Sigmoid colon (tissue), 7 donors: Measurements from ENCODE around the gene MYOF. TPM values are rescaled to one million over a fixed set of nuclear protein-coding genes. Genes with fewer than 3 reads are reported as not detected.
"Not testable (repeated sequence)": the region's sequence is repeated elsewhere in the genome, so short reads cannot be mapped to it uniquely, and the experiment has no call there.

Experiments used
- DNase-seq: peaks from one replicate; pipeline ENCODE4 v3.0.0-alpha.2; 2019
- H3K27ac ChIP-seq, 4 donors: fragments of 200-600 bp; sonication (generic); one replicate each; pipeline ENCODE4 v1.5.1; 2016 to 2019; ENCODE audit warnings: mild to moderate bottlenecking in 1 of 4
- H3K27me3 ChIP-seq, 3 donors: fragments of 200-600 bp; sonication (generic); one replicate each; pipeline ENCODE4 v1.5.1; 2019; ENCODE audit warnings: mild to moderate bottlenecking in 1 of 3
- H3K36me3 ChIP-seq, 4 donors: fragments of 200-600 bp; sonication (generic); one replicate each; pipeline ENCODE4 v1.5.1; 2016 to 2019
- H3K4me1 ChIP-seq, 4 donors: fragments of 200-600 bp; sonication (generic); one replicate each; pipeline ENCODE4 v1.5.1; 2017 to 2019
- H3K4me3 ChIP-seq, 4 donors: fragments of 200-600 bp; sonication (generic); one replicate each; pipeline ENCODE4 v1.5.1; 2017 to 2019; ENCODE audit warnings: mild to moderate bottlenecking in 2 of 4, moderate library complexity in 1 of 4
- H3K9me3 ChIP-seq, 4 donors: fragments of 200-600 bp in 3 of 4; sonication (generic) in 3 of 4; one replicate each; pipeline versions ENCODE4 v1.5.1 to v1.6.1; 2013 to 2019
- CTCF ChIP-seq, 4 experiments: fragments of 450-650 bp in 3 of 4; fragments of 200-600 bp in 1 of 4; IDR thresholded peaks; one replicate each; pipeline ENCODE4 v1.5.1; 2016 to 2019; ENCODE audit warnings: antibody characterized with exemption in 4 of 4, mild to moderate bottlenecking in 3 of 4, moderate library complexity in 2 of 4
- EP300 ChIP-seq, 4 donors: sonication (generic); formaldehyde crosslinking; IDR thresholded peaks; one replicate each; pipeline ENCODE4 v1.6.1; 2017; ENCODE audit warnings: antibody characterized with exemption in 4 of 4
- POLR2A ChIP-seq, 2 donors: fragments of 450-650 bp; IDR thresholded peaks; one replicate each; pipeline ENCODE4 v1.6.1; 2016; ENCODE audit warnings: antibody characterized with exemption in 2 of 2, mild to moderate bottlenecking in 2 of 2, moderate library complexity in 2 of 2
- POLR2AphosphoS5 ChIP-seq, 4 donors: sonication (generic); formaldehyde crosslinking; IDR thresholded peaks; one replicate each; pipeline ENCODE4 v1.6.1; 2017; ENCODE audit warnings: antibody characterized with exemption in 4 of 4
- WGBS, 2 donors: extraction: QIAGEN DNeasy Blood & Tissue Kit; methylation state at CpG; one replicate each; pipeline ENCODE4 v1.1.7; 2013; 5-methylcytosine and 5-hydroxymethylcytosine counted together
- intact Hi-C: fragments of 100-400 bp; cut with DNase I; formaldehyde crosslinking; loops from one replicate; pipeline ENCODE4 v1.15.1; 2023
- polyA plus RNA-seq, 3 donors: library from polyadenylated mRNA; stranded (reverse); fragments of 200-250 nt; gene quantifications; one replicate each; pipeline ENCODE4 v1.2.3, GENCODE V29; 2013
- total RNA-seq, 4 donors: library from RNA; depleted of rRNA; stranded (reverse); fragments of >200 nt; gene quantifications; one replicate each; pipeline ENCODE4 v1.1.0, GENCODE V29; 2016
- donor health status: healthy with polysubstance abuse.
- donor health status: Bipolar disorder and iron deficiency.
- donor health status: healthy.

Gene MYOF
- total and polyA plus RNA-seq, 7 donors = 12.6 to 83.4 (median 36.3) TPM

- WGBS, 2 donors = 60 to 70% methylated on average over 6 of the region's 6 CpGs
- Histone ChIP-seq H3K27me3 (no peaks in the 10 kb centered on the region), H3K4me3 (no peak overlapping the region), H3K36me3 (peaks cover 20 to 100% (median 60%) of the 10 kb centered on the region in 4 donors), H3K27ac (no peak overlapping the region), H3K9me3 (no peaks in the 10 kb centered on the region), H3K4me1 (no peaks in the 10 kb centered on the region)
- DNase-seq = no peak
- TF ChIP-seq EP300 (IDR thresholded peaks at IDR 0.05) (no peak), POLR2AphosphoS5 (IDR thresholded peaks at IDR 0.05) (peak in 1 of 4 donors; percentile 16), CTCF (IDR thresholded peaks at IDR 0.05) (no peak), POLR2A (IDR thresholded peaks at IDR 0.05) (no peak)
- intact Hi-C loops = no loop called here
These were observed 162.2 kb downstream of the MYOF start for GRCh38 chr10:93319896-93320295.

DNA sequence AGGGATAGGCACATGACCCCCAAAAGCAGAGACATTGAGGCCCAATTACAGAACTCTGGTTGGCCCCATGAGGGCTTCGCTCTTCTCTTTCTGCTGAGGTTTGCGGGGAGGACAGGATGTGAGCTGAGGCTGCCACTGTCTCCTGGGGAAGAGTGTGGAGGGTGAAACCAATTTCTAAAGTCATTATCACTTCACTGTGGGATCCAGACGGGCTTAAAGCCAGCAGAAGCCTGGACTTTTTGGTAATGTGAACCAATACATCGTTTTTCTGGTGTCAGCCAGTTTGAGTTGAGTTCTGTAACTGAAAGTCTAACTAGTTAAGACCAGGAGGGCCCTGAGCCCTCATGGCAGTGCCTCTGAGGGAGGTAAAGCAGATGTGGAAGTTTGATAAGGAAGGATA is 163.0 kb downstream of the MYOF start:
- H3K36me3 ChIP-seq = peaks cover 20 to 100% (median 61%) of the 10 kb centered on the region in 4 donors
- H3K27ac ChIP-seq = no peak overlapping the region
- TF ChIP-seq CTCF (IDR thresholded peaks at IDR 0.05) = no peak
- no peak for TF ChIP-seq POLR2A (IDR thresholded peaks at IDR 0.05)
- no peak for TF ChIP-seq POLR2AphosphoS5 (IDR thresholded peaks at IDR 0.05)
- TF ChIP-seq EP300 (IDR thresholded peaks at IDR 0.05) = no peak
- no peak overlapping the region for H3K4me3 ChIP-seq
- H3K27me3 ChIP-seq = no peaks in the 10 kb centered on the region
- 66 to 87% methylated on average over 4 of the region's 4 CpGs for WGBS, 2 donors
- no peaks in the 10 kb centered on the region for H3K4me1 ChIP-seq
- DNase-seq = no peak
- no peaks in the 10 kb centered on the region for H3K9me3 ChIP-seq
- intact Hi-C loops = no loop called here

DNA sequence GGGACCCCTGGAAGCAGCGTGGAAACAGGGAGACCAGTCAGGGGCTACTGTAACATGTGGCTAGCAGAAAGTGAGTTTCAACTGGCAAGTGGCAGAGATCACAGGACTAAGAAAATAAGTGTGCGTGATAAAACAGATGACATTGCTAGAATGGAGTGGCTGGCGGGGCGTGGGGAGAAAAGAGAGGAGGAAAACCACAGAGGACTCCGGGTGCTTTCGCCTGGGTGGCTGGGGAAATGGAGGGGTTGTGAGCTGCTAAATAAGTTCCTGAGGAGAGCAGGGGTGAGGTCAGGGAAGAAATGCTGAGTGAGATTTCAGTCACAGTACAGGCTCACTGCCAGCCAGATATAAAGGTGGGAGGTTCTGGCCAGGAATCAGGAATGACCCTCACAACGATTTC is 166.9 kb downstream of the MYOF start:
- no peak overlapping the region for H3K27ac ChIP-seq
- no peak for DNase-seq
- H3K9me3 ChIP-seq = no peaks in the 10 kb centered on the region
- H3K36me3 ChIP-seq = peaks cover 22 to 98% (median 76%) of the 10 kb centered on the region in 4 donors
- no peaks in the 10 kb centered on the region for H3K4me1 ChIP-seq
- no peaks in the 10 kb centered on the region for H3K27me3 ChIP-seq
- intact Hi-C loops = no loop called here
- WGBS, 2 donors = 71 to 86% methylated on average over 7 of the region's 7 CpGs
- TF ChIP-seq POLR2A (IDR thresholded peaks at IDR 0.05) (no peak), CTCF (IDR thresholded peaks at IDR 0.05) (no peak), POLR2AphosphoS5 (IDR thresholded peaks at IDR 0.05) (no peak), EP300 (IDR thresholded peaks at IDR 0.05) (no peak)
- no peak overlapping the region for H3K4me3 ChIP-seq

DNA sequence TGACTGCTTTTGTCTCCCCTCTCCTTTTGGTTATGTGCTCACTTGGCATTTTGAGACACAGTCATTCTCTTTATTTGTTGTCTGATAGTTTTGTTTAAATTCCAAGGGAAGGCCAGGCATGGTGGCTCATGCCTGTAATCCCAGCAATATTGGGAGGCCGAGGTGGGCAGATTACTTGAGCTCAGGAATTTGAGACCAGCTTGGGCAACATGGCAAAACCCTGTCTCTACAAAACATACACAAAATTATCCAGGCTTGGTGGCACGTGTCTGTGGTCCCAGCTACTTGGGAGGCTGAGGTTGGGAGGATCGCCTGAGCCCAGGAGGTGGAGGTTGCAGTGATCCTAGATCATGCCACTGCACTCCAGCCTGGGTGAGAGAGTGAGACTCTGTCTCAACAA is 167.5 kb downstream of the MYOF start:
- intact Hi-C loops, H3K4me1 ChIP-seq, H3K9me3 ChIP-seq, H3K4me3 ChIP-seq, H3K27ac ChIP-seq, H3K27me3 ChIP-seq, DNase-seq: not testable (repeated sequence)
- H3K36me3 ChIP-seq = peaks cover 28 to 98% (median 74%) of the 10 kb centered on the region in 4 donors
- 91 to 94% methylated on average over 3 of the region's 3 CpGs for WGBS, 2 donors

GRCh38 chr10:93313798-93314197 is 168.3 kb downstream of the MYOF start:
- H3K27me3 ChIP-seq = no peaks in the 10 kb centered on the region
- no peaks in the 10 kb centered on the region for H3K9me3 ChIP-seq
- H3K27ac ChIP-seq = no peak overlapping the region
- H3K4me3 ChIP-seq = no peak overlapping the region
- H3K36me3 ChIP-seq = peaks cover 24 to 98% (median 70%) of the 10 kb centered on the region in 4 donors
- no peaks in the 10 kb centered on the region for H3K4me1 ChIP-seq
- no peak for DNase-seq
- WGBS, 2 donors = 68 to 90% methylated on average over 7 of the region's 7 CpGs
- intact Hi-C loops = no loop called here
- no peak for TF ChIP-seq POLR2A (IDR thresholded peaks at IDR 0.05)
- TF ChIP-seq POLR2AphosphoS5 (IDR thresholded peaks at IDR 0.05) = no peak

DNA sequence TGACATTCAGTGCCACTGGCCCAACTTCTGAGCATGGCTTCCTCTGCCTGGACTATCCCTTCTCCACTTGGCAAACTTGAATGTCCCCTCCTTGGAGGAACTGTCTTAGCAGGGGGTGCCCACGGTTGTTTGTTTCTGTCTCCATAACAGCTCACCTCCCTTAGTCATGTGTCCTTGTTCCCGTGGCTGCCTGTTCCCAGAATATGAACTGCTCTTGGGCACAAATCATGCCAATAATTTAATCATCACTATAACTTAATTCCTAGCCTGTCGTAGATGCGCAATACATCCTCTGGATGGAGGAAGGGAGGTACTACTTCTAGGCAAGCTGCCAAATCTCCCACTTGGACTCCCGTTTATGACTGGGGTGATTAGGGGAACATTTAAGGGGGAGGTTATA is 173.1 kb downstream of the MYOF start:
- WGBS, 2 donors = 67 to 80% methylated on average over 5 of the region's 5 CpGs
- no peak for TF ChIP-seq EP300 (IDR thresholded peaks at IDR 0.05)
- TF ChIP-seq CTCF (IDR thresholded peaks at IDR 0.05) = no peak
- TF ChIP-seq POLR2AphosphoS5 (IDR thresholded peaks at IDR 0.05) = no peak
- TF ChIP-seq POLR2A (IDR thresholded peaks at IDR 0.05) = no peak
- Histone ChIP-seq H3K4me3 (no peak overlapping the region), H3K27ac (no peak overlapping the region), H3K9me3 (no peaks in the 10 kb centered on the region), H3K27me3 (no peaks in the 10 kb centered on the region), H3K36me3 (peaks cover 11 to 97% (median 45%) of the 10 kb centered on the region in 4 donors), H3K4me1 (no peaks in the 10 kb centered on the region)
- no peak for DNase-seq
- intact Hi-C loops = no loop called here
